ELF-1 (cell line): Measurements from ENCODE around the gene IDH1.

Experiments
- DNase-seq: peaks from one replicate; pipeline ENCODE4 v3.0.0-alpha.2; 2016; ENCODE audit warnings: low read depth, low spot score

The IDH1 gene

GRCh38 chr2:208256849-208257813 is 2.3 kb upstream of the IDH1 start:
- peak; percentile 10 for DNase-seq

GRCh38 chr2:208256192-208256782 is 1.4 kb upstream of the IDH1 start:
- no peak for DNase-seq

GRCh38 chr2:208255557-208256106 is 761 bp upstream of the IDH1 start:
- DNase-seq: no peak

- DNase-seq: peak; percentile 94
These were observed 577 bp downstream of the IDH1 start for GRCh38 chr2:208254118-208254870.

DNA sequence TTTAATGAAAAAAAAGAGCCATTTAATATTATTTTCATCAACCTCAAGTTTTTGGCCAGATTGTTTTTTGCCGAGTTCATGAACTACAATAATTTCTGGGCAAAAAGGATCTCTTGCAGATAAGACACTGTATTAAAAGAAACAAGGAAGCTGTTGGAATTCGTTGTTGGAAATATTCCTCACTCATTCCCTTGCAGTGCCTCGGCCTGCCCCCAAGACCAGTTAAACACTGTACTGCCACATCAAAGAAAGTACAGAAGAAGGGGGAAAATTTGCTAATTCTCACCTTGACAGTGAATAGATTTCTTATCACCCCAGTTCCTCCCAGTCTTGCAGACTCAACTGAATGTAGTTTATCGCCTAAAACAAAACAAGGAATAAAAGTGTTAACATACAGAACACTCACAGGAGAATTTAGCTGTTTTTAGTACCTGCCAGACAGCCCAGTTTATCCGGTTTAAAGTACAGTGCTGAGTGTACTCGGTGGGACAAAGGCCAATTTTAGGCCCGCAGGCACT is 1.2 kb downstream of the IDH1 start:
- DNase-seq: no peak

DNA sequence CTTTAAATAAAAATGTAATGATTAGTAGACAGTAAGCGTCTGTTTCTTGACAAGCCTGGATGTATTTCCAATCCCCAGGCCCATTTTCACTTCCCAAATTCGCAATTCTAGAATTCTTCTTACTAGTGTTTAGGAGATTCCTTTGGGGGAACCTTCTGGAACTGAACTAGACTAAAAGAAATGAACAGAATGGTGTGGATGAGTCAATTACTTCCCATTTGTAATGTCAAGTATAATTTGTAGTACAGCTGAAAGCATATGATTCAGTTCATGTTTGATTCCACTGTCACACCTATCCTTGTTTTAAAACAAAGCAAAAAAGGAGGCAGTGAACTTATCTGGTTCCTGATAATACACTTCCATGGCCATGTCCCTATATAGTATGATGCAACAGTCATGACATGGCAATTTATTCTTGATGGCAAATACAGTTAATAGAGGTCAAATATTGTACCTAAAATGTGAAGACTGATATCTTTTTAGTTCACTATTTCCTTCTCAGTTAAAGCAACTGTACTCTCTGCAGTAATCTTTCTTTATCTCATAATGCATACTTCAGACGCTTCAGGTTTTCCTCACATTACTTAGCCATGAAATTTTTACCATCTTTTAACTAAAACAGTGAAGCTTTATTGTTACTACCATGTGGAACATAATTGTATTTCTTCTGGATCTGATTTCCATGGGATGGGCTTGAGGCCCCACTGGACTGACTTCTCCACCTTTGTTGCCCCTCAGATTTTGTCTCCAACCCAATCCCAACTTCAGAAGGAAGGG is 2.0 kb downstream of the IDH1 start:
- no peak for DNase-seq

DNA sequence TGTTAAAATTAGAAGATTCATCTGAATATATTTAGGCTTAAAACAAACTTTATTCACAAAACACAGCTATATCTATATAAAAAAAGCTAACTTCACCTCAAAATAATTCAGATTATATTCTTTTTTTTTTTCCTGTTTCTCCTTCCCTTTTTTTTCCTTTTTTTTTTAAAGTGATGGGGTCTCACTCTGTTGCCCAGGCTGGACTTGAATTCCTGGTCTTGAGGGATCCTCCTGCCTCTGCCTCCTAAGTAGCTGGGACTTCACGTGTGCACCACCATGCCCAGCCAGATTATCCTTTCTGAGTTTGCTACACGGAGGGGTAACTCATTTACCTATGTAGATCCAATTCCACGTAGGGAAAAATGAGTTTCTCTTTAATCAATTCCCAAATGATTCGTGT is 3.8 kb downstream of the IDH1 start:
- no peak for DNase-seq

DNA sequence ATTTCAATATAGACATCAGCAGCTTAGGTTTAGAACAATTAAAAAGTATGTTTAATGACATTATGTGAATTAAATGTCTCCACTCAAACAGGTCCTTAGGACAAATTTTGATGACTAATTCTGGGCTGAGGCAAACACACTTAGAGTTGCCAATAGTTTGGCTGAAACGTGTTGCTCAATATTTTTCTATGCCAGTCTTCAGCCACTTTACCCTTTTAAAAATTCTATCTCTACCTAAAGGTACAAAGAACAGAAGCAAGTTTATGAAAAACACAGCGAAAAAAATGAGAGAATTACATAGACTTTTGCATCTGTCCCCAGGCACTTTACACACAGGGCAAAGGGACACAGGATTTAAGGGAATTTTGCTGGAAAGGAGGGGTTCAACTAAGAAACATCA is 4.5 kb downstream of the IDH1 start:
- DNase-seq: no peak

DNA sequence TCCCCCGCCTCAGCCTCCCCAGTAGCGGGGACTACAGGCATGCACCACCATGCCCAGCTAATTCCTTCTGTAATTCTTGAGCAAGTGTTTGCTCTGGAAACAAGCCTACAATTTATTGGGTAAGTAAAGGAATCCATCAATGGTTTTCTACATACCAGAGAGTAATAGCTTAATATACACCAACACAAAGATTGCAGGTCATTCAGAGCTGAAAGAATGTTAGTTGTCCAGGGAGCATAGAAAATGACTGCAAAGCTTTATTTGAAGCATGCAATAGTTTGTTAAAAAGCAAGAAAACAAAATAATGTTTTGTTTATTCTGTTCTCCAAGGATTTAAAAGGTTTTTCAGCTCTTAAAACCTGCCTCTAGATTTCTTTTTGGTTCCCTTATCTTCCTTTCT is 5.6 kb downstream of the IDH1 start:
- no peak for DNase-seq

- no peak for DNase-seq
These were observed 6.3 kb downstream of the IDH1 start for GRCh38 chr2:208248601-208249000.

GRCh38 chr2:208245746-208246145 is 9.1 kb downstream of the IDH1 start:
- no peak for DNase-seq

- no peak for DNase-seq
These were observed 10.4 kb downstream of the IDH1 start for GRCh38 chr2:208244422-208244821.

DNA sequence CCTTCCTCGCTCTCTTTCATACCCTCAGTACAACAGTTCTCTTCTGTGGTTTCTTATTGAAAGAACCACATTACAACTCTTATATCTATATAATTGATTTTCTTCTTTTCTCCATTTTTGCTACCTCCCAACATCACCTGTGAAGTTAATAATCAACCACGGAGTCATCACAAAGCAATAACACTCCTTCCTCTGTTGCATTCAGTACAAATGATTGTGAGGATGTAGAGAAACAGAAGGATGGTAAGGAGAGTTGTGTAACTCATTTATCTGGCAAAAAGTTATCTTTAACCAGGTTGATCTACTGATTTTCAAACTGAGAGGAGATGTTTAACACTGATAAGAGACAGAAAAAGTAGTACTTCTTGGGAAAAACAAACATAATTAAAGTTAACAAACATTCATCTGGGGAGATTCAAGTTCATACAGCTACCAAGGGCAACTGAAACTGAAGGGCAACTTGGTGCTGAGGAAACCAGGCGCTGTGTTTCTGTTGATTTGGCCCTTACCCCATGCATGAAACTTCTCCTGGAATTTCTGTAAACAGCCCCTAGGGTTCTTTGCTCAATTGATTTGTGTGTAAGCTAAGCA is 14.2 kb downstream of the IDH1 start:
- no peak for DNase-seq

GRCh38 chr2:208239770-208240493 is 14.9 kb downstream of the IDH1 start:
- DNase-seq: no peak

- no peak for DNase-seq
These were observed 19.0 kb downstream of the IDH1 start for GRCh38 chr2:208235860-208236259.

- DNase-seq: no peak
These were observed 20.1 kb downstream of the IDH1 start for GRCh38 chr2:208234786-208235185.

DNA sequence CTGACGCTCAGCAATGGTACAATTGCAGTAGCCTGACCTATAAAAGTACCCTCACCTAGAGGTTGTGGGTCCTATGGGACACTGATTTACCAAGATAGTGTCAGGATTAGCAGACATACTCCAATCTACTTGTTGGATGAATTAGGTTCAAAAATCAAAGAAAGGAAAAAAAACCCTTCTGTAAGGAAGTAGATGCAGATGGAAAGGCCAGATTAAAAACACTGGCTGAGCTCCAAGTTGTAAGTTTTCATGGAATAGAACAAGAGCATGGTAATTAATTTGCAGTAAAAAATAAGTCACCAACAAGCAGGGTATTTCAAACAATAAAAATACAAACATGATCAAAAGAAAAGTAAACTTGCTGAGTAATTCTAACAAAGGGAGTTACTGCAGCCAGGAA is 26.4 kb downstream of the IDH1 start:
- no peak for DNase-seq

- no peak for DNase-seq
These were observed 27.2 kb downstream of the IDH1 start for GRCh38 chr2:208227581-208228232.

DNA sequence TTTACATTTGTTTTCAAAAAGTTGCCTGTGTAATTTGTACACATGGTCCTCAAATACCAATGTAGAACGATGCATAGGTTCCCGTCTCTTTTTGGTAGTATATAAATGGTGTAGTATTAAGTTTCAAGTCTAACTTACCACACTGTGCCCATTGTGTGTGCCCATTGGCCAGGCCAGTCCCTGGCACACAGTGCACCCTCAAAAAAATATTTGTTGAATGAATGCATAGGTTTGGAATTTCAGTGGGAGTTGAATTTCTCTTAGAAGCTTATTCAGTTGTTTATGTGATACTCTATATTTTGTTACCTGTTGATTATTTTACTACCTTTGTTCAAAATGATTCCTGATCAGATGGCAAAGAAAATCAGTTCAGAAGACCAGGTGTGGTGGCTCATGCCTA is 30.1 kb downstream of the IDH1 start:
- DNase-seq: no peak
